ENCODE measurements around the gene ASPRV1. TPM values are rescaled to one million over a fixed set of nuclear protein-coding genes. Genes with fewer than 3 reads are reported as not detected.
A peak's percentile ranks its signal among the peaks of the same experiment; 100 is the strongest.

Gene ASPRV1
- total RNA-seq, 2 experiments from 2014 or later, result 0.65 to 0.76 TPM

- no peak for TF ChIP-seq CTCF (IDR thresholded peaks at IDR 0.05)
- Mint-ChIP-seq H3K27ac (peak within 1 kb of the TSS; percentile 92), H3K27me3 (no peaks in the 10 kb centered on the region), H3K4me3 (peak within 1 kb of the TSS; percentile 86), H3K36me3 (ENCODE audit: low read depth) (peaks cover 13% of the 10 kb centered on the region), H3K9me3 (no peaks in the 10 kb centered on the region), H3K4me1 (ENCODE audit: low read depth) (peaks cover 37% of the 10 kb centered on the region)
- peak; percentile 13 for DNase-seq
- ChIA-PET POLR2A (interaction anchor here (0.7 to 6.8 kb wide), 24 partner anchors 8 to 386 kb away, joined by 3 to 57 read pairs (median 7); partner anchors contain the start of genes C2orf42, FAM136A, PCBP1 and SNRNP27), CTCF (interaction anchor here (0.8 to 6.6 kb wide), 21 partner anchors 12 to 379 kb away, joined by 3 to 83 read pairs (median 4); partner anchors contain the start of genes C2orf42, SNRNP27 and SNRPG)
- ATAC-seq, result no peak
- intact Hi-C loops (cut with micrococcal nuclease), result loop anchor here (2.0 to 5.0 kb wide), 5 partner anchors 157 to 387 kb away; partner anchors contain the start of genes FAM136A, PCBP1 and TIA1
Measured at GRCh38 chr2:69914950-69915945, 46.2 kb downstream of the ASPRV1 start, which contains the start of gene MXD1. Gene MXD1 (plus strand): TSS chr2:69915109. CDS start chr2:69915331, 222 bp downstream.

GRCh38 chr2:69914164-69914949, 47.1 kb downstream of the ASPRV1 start:
- H3K36me3 Mint-ChIP-seq (ENCODE audit: low read depth), result peaks cover 11% of the 10 kb centered on the region
- no peak for TF ChIP-seq CTCF (IDR thresholded peaks at IDR 0.05)
- H3K4me3 Mint-ChIP-seq, result peak overlapping the region; percentile 86
- intact Hi-C loops (cut with micrococcal nuclease), result loop anchor here (2.0 to 5.0 kb wide), 5 partner anchors 158 to 388 kb away; partner anchors contain the start of genes FAM136A, PCBP1 and TIA1
- no peaks in the 10 kb centered on the region for H3K27me3 Mint-ChIP-seq
- peaks cover 37% of the 10 kb centered on the region for H3K4me1 Mint-ChIP-seq (ENCODE audit: low read depth)
- ChIA-PET CTCF (interaction anchor here (0.6 to 6.6 kb wide), 25 partner anchors 11 to 390 kb away, joined by 3 to 83 read pairs (median 4); partner anchors contain the start of genes C2orf42, GMCL1, SNRNP27 and SNRPG), POLR2A (interaction anchor here (0.7 to 6.8 kb wide), 32 partner anchors 9 to 387 kb away, joined by 3 to 57 read pairs (median 6); partner anchors contain the start of genes C2orf42, FAM136A, PCBP1 and SNRNP27)
- H3K27ac Mint-ChIP-seq, result peak overlapping the region; percentile 92
- H3K9me3 Mint-ChIP-seq, result no peaks in the 10 kb centered on the region
- peak; percentile 100 for DNase-seq
- peak; percentile 96 for ATAC-seq

GRCh38 chr2:69911985-69912563, 49.4 kb downstream of the ASPRV1 start:
- peak overlapping the region; percentile 68 for H3K27ac Mint-ChIP-seq
- ATAC-seq (no peak), DNase-seq (no peak)
- intact Hi-C loops (cut with micrococcal nuclease), result loop anchor here (5.0 kb wide), 4 partner anchors 160 to 390 kb away; partner anchors contain the start of genes FAM136A, PCBP1 and TIA1
- H3K9me3 Mint-ChIP-seq, result no peaks in the 10 kb centered on the region
- ChIA-PET CTCF (interaction anchor here (0.6 to 6.6 kb wide), 36 partner anchors 9 to 400 kb away, joined by 3 to 83 read pairs (median 5); partner anchors contain the start of genes C2orf42, FAM136A, PCYOX1 and SNRNP27), POLR2A (interaction anchor here (0.6 to 6.8 kb wide), 8 partner anchors 18 to 381 kb away, joined by 3 to 56 read pairs (median 4); partner anchors contain the start of genes SNRNP27 and SNRPG)
- peaks cover 19% of the 10 kb centered on the region for H3K36me3 Mint-ChIP-seq (ENCODE audit: low read depth)
- TF ChIP-seq CTCF (IDR thresholded peaks at IDR 0.05), result peak; percentile 88
- peaks cover 26% of the 10 kb centered on the region for H3K4me1 Mint-ChIP-seq (ENCODE audit: low read depth)
- no peak overlapping the region for H3K4me3 Mint-ChIP-seq
- no peaks in the 10 kb centered on the region for H3K27me3 Mint-ChIP-seq

Other genes starting within 250 kb of the ASPRV1 start
- 10 to 100 TPM; 14.6 to 17.5 TPM for gene ANXA4, start 219.5 kb downstream of the ASPRV1 start, total RNA-seq
- 10 to 100 TPM; 18.1 to 20.4 TPM for gene GMCL1, start 132.0 kb downstream of the ASPRV1 start, total RNA-seq
- gene SNRNP27, start 67.7 kb downstream of the ASPRV1 start, total RNA-seq, result 10 to 100 TPM; 54.3 to 57.9 TPM
- 10 to 100 TPM in 1 of 2 experiments, 1 to 10 TPM in 1; 9.9 to 11.7 TPM for gene MXD1, start 46.5 kb downstream of the ASPRV1 start, total RNA-seq
- gene PCBP1, start 125.8 kb upstream of the ASPRV1 start, total RNA-seq, result 100 to 1,000 TPM; 470 to 489 TPM
- gene C2orf42, start 229.4 kb upstream of the ASPRV1 start, total RNA-seq, result 10 to 100 TPM; 19.2 to 24.6 TPM